H1 (cell line): ENCODE results near the gene NUBPL. TPM values are rescaled to one million over a fixed set of nuclear protein-coding genes. Genes with fewer than 3 reads are reported as not detected.

Experiments used
- CTCF ChIA-PET: fragments of 300-600 bp; sonication (Branson Sonifier 250); formaldehyde crosslinking; loops from one replicate; lab custom pipeline; 2021; ENCODE audit not compliant: partially characterized antibody; lab: Charles Lee
- POLR2A ChIA-PET: fragments of 300-600 bp; sonication (Branson Sonifier 250); formaldehyde crosslinking; loops from one replicate; lab custom pipeline; 2021; ENCODE audit warnings: inconsistent platforms; ENCODE audit not compliant: partially characterized antibody; lab: Charles Lee
- DNase-seq, 2 experiments: peaks; one replicate each; pipeline versions ENCODE4 v3.0.0 to v3.0.0-alpha.2; 2010 to 2022; ENCODE audit warnings: low spot score in 2 of 2, low read depth in 1 of 2, mixed read lengths in 1 of 2
- FAIRE-seq: peaks from 2 replicates; lab custom pipeline; 2011; peaks lifted over from hg19 to GRCh38; lab: Jason Lieb, UNC
- H2AFZ ChIP-seq: 2 replicates; pipeline ENCODE4 v1.8.1; 2012; ENCODE audit warnings: low read length, inconsistent platforms
- H2AK5ac ChIP-seq: 2 replicates; pipeline ENCODE4 v1.6.1; 2013; ENCODE audit warnings: low read depth, low read length
- H2BK120ac ChIP-seq: replicated peaks from 2 replicates; pipeline ENCODE3; 2013; ENCODE audit warnings: low read depth, low read length, inconsistent platforms
- H2BK12ac ChIP-seq: 2 replicates; pipeline ENCODE4 v1.6.1; 2013; ENCODE audit warnings: low read depth, low read length
- H2BK15ac ChIP-seq: 2 replicates; pipeline ENCODE4 v1.6.1; 2013; ENCODE audit warnings: low read length
- H2BK20ac ChIP-seq: 2 replicates; pipeline ENCODE4 v1.6.1; 2013; ENCODE audit warnings: low read length
- H2BK5ac ChIP-seq: 2 replicates; pipeline ENCODE4 v1.6.1; 2013; ENCODE audit warnings: low read depth, low read length
- H3K14ac ChIP-seq: 2 replicates; pipeline ENCODE4 v1.6.1; 2013; ENCODE audit warnings: inconsistent platforms; ENCODE audit not compliant: insufficient read length
- H3K18ac ChIP-seq: 2 replicates; pipeline ENCODE4 v1.6.1; 2013; ENCODE audit warnings: low read length; ENCODE audit errors: extremely low read depth
- H3K23ac ChIP-seq: 2 replicates; pipeline ENCODE4 v1.6.1; 2013; ENCODE audit warnings: inconsistent platforms; ENCODE audit not compliant: insufficient read length
- H3K23me2 ChIP-seq: 2 replicates; pipeline ENCODE4 v1.6.1; 2013; ENCODE audit warnings: low read depth, low read length
- H3K27ac ChIP-seq: 2 replicates; pipeline ENCODE4 v1.6.1; 2011; ENCODE audit warnings: low read depth, low read length, inconsistent platforms
- H3K27me3 ChIP-seq, 4 experiments: replicated peaks in 1 of 4; 1 replicate in 1 of 4; 2 replicates in 3 of 4; pipeline versions ENCODE4 v1.6.1 to v1.8.1; 2011 to 2013; ENCODE audit warnings: low read length in 3 of 4, mild to moderate bottlenecking in 3 of 4, inconsistent platforms in 2 of 4, mixed read lengths in 2 of 4, moderate library complexity in 1 of 4; ENCODE audit not compliant: control insufficient read depth in 3 of 4, insufficient read depth in 3 of 4; ENCODE audit errors: extremely low read depth in 1 of 4
- H3K36me3 ChIP-seq, 4 experiments: 2 replicates each; pipeline versions ENCODE4 v1.6.1 to v1.8.1; 2011 to 2013; ENCODE audit warnings: mild to moderate bottlenecking in 4 of 4, low read length in 3 of 4, moderate library complexity in 2 of 4, control low read depth in 1 of 4, inconsistent platforms in 1 of 4; ENCODE audit not compliant: insufficient read depth in 4 of 4, control insufficient read depth in 2 of 4
- H3K4ac ChIP-seq: replicated peaks from 2 replicates; pipeline ENCODE3; 2013; ENCODE audit warnings: low read length, low read depth, mixed read lengths, inconsistent platforms; ENCODE audit not compliant: insufficient read length
- H3K4me1 ChIP-seq, 4 experiments: replicated peaks in 1 of 4; 1 replicate in 1 of 4; 2 replicates in 3 of 4; pipeline versions ENCODE4 v1.6.1 to v1.8.1; 2011 to 2013; ENCODE audit warnings: low read length in 3 of 4, inconsistent platforms in 2 of 4, mixed read lengths in 1 of 4; ENCODE audit not compliant: insufficient read depth in 4 of 4, control insufficient read depth in 3 of 4
- H3K4me2 ChIP-seq, 2 experiments: 2 replicates each; pipeline versions ENCODE4 v1.6.1 to v1.8.1; 2011 to 2013; ENCODE audit warnings: low read depth in 2 of 2, low read length in 2 of 2, control low read depth in 1 of 2, inconsistent platforms in 1 of 2, mild to moderate bottlenecking in 1 of 2; ENCODE audit not compliant: insufficient read depth in 1 of 2
- H3K4me3 ChIP-seq, 4 experiments: fragments of 200-600, 300-600 bp in 1 of 4; sonication (generic), shearing (Covaris generic), sonication (Bioruptor Twin) in 1 of 4; 2 replicates each; pipeline versions ENCODE4 v1.5.1 to v1.8.1; 2011 to 2016; ENCODE audit warnings: low read length in 4 of 4, low read depth in 3 of 4, control low read depth in 2 of 4, inconsistent platforms in 2 of 4, mild to moderate bottlenecking in 2 of 4, mixed read lengths in 1 of 4, moderate library complexity in 1 of 4; ENCODE audit not compliant: insufficient read depth in 2 of 4; ENCODE audit errors: extremely low read depth in 1 of 4
- H3K56ac ChIP-seq: replicated peaks from 2 replicates; pipeline ENCODE3; 2013; ENCODE audit warnings: low read depth, mild to moderate bottlenecking, mixed read lengths, low read length, inconsistent platforms; ENCODE audit not compliant: insufficient read length
- H3K79me1 ChIP-seq: 2 replicates; pipeline ENCODE4 v1.6.1; 2013; ENCODE audit warnings: low read depth, low read length, control low read depth
- H3K79me2 ChIP-seq, 2 experiments: 2 replicates each; pipeline versions ENCODE4 v1.6.1 to v1.8.1; 2012 to 2013; ENCODE audit warnings: low read length in 2 of 2, mild to moderate bottlenecking in 2 of 2, inconsistent platforms in 1 of 2; ENCODE audit not compliant: insufficient read depth in 2 of 2, control insufficient read depth in 1 of 2
- H3K9ac ChIP-seq, 4 experiments: replicated peaks in 1 of 4; 1 replicate in 1 of 4; 2 replicates in 3 of 4; pipeline versions ENCODE4 v1.6.1 to v1.8.1; 2011 to 2013; ENCODE audit warnings: low read depth in 3 of 4, low read length in 3 of 4, control low read depth in 2 of 4, mild to moderate bottlenecking in 2 of 4, moderate library complexity in 2 of 4, inconsistent platforms in 1 of 4; ENCODE audit errors: extremely low read depth in 1 of 4
- H3K9me3 ChIP-seq, 2 experiments: 2 replicates each; pipeline versions ENCODE4 v1.6.1 to v1.8.1; 2012 to 2013; ENCODE audit warnings: mild to moderate bottlenecking in 2 of 2, moderate library complexity in 2 of 2, control low read depth in 1 of 2, inconsistent platforms in 1 of 2, low read depth in 1 of 2, low read length in 1 of 2, mixed read lengths in 1 of 2; ENCODE audit not compliant: insufficient read depth in 2 of 2
- H4K20me1 ChIP-seq, 2 experiments: replicated peaks in 1 of 2; 2 replicates each; pipeline versions ENCODE3 to v1.8.1; 2011 to 2013; ENCODE audit warnings: inconsistent platforms in 2 of 2, low read length in 2 of 2, mild to moderate bottlenecking in 1 of 2; ENCODE audit not compliant: insufficient read depth in 2 of 2, control insufficient read depth in 1 of 2
- H4K5ac ChIP-seq: 2 replicates; pipeline ENCODE4 v1.6.1; 2013; ENCODE audit warnings: low read length, low read depth, mixed read lengths, inconsistent platforms; ENCODE audit not compliant: insufficient read length
- H4K8ac ChIP-seq: 2 replicates; pipeline ENCODE4 v1.8.0; 2013; ENCODE audit warnings: mild to moderate bottlenecking, moderate library complexity, low read length, inconsistent platforms; ENCODE audit not compliant: insufficient read depth; ENCODE audit errors: extremely low read depth
- H4K91ac ChIP-seq: replicated peaks from 2 replicates; pipeline ENCODE3; 2013; ENCODE audit warnings: low read length, mixed read lengths, inconsistent platforms; ENCODE audit not compliant: insufficient read length
- CBX8 ChIP-seq: fragments of 300-800, 300-1000 bp; sonication (generic); IDR thresholded peaks from 2 replicates; pipeline ENCODE4 v1.7.1; 2016; ENCODE audit warnings: low read depth, low read length, borderline replicate concordance
- CTBP2 ChIP-seq: IDR thresholded peaks from 2 replicates; pipeline ENCODE4 v1.7.0; 2011; ENCODE audit warnings: borderline replicate concordance, mild to moderate bottlenecking, moderate library complexity, mixed read lengths, low read length; ENCODE audit not compliant: insufficient read depth, insufficient read length
- GABPA ChIP-seq: IDR thresholded peaks from 2 replicates; pipeline ENCODE4 v1.6.1; 2011; ENCODE audit warnings: mild to moderate bottlenecking, low read length, moderate library complexity, borderline replicate concordance; ENCODE audit not compliant: insufficient read depth
- RXRA ChIP-seq: IDR thresholded peaks from 2 replicates; pipeline ENCODE4 v1.6.1; 2011; ENCODE audit warnings: low read depth, mild to moderate bottlenecking, low read length, moderate library complexity; ENCODE audit not compliant: insufficient read depth
- SAP30 ChIP-seq: fragments of 300-600 bp; sonication (generic); IDR thresholded peaks from 2 replicates; pipeline ENCODE4 v1.7.1; 2012; ENCODE audit warnings: low read length, moderate library complexity, mild to moderate bottlenecking, inconsistent platforms; ENCODE audit not compliant: insufficient read depth, insufficient replicate concordance
- SRF ChIP-seq: IDR thresholded peaks from 2 replicates; pipeline ENCODE4 v1.6.1; 2011; ENCODE audit warnings: mild to moderate bottlenecking, low read depth, low read length, moderate library complexity
- WGBS, 2 experiments: shearing (Covaris generic) in 1 of 2; methylation state at CpG; one replicate each; pipeline versions ENCODE4 v1.1.6 to v1.1.7; 2013 to 2015; ENCODE audit warnings: low lambda C conversion rate in 2 of 2, mixed read lengths in 2 of 2, inconsistent platforms in 1 of 2, low coverage in 1 of 2, missing lambda C conversion rate in 1 of 2; ENCODE audit not compliant: insufficient replicate concordance in 2 of 2, insufficient coverage in 1 of 2, insufficient read length in 1 of 2; ENCODE audit errors: extremely low coverage in 1 of 2, missing lambda C conversion rate in 1 of 2; 5-methylcytosine and 5-hydroxymethylcytosine counted together
- polyA plus RNA-seq, 7 experiments: library from polyadenylated mRNA; depleted of rRNA in 3 of 7; stranded (reverse) in 5 of 7; unstranded in 2 of 7; fragments of >200 nt in 5 of 7; fragments of 200-250 nt in 2 of 7; gene quantifications; 1 replicate in 5 of 7; 2 replicates in 1 of 7; 4 replicates in 1 of 7; pipeline versions ENCODE4 v1.2.1 to v1.2.3, GENCODE V29; 2011 to 2013; ENCODE audit warnings: missing spikeins in 2 of 7, mixed read lengths in 2 of 7
- total RNA-seq: library from RNA; stranded (reverse); fragmentation: NEBNext Ultra II Directional; extraction: Animal tissue kit (Norgen Biotek cat#: 25700); gene quantifications from 2 replicates; pipeline ENCODE4 v1.2.1, GENCODE V29; 2021
- TF ChIP-seq, protein P1 (sequence below): IDR thresholded peaks from 2 replicates; pipeline ENCODE4 v1.6.1; 2012; ENCODE audit warnings: inconsistent platforms

Gene NUBPL
- total and polyA plus RNA-seq, 2 of the 8 experiments (the other 6 are each of a cell fraction or from before 2014, with no cell fraction given): 1.6 to 6.8 TPM

DNA sequence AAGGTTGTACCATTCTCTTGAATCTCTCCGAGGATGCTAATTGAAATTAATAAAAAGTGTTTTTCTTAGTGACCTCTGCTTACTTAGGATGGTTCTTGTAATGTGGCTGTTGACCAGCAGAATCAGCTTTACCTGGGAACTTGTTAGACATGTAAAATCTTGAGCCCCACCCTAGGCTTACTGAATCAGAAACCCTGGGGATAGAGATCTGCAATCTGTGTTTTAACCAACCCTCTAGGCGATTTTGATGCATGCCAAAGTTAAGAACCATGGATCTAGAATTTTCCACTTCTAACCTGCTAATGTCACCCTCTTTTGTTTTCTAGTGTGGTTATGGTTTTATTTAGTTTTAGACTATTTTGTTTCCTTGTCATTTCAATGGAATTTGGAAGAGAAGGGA, 6.5 kb downstream of the NUBPL start:
- H3K36me3 ChIP-seq: no peaks in the 10 kb centered on the region
- H4K91ac ChIP-seq: no peak overlapping the region
- H3K27me3 ChIP-seq: no peaks in the 10 kb centered on the region
- 90% methylated on average over 2 of the region's 2 CpGs; no CpG with 5 or more reads in 1 of the 2 experiments for WGBS, 2 experiments
- H3K9ac ChIP-seq: no peak overlapping the region
- TF ChIP-seq GABPA: no peak
- no peak for TF ChIP-seq RXRA
- TF ChIP-seq SRF: no peak
- no peak for TF ChIP-seq CTBP2
- TF ChIP-seq, protein P1, sequence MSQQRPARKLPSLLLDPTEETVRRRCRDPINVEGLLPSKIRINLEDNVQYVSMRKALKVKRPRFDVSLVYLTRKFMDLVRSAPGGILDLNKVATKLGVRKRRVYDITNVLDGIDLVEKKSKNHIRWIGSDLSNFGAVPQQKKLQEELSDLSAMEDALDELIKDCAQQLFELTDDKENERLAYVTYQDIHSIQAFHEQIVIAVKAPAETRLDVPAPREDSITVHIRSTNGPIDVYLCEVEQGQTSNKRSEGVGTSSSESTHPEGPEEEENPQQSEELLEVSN: no peak
- no peak for TF ChIP-seq CBX8
- TF ChIP-seq SAP30: no peak
- H3K27ac ChIP-seq: no peak overlapping the region
- H2BK120ac ChIP-seq: no peak overlapping the region
- H3K4me2 ChIP-seq: no peak overlapping the region
- H4K5ac ChIP-seq: no peak overlapping the region
- H2BK5ac ChIP-seq: no peak overlapping the region
- H3K79me2 ChIP-seq: no peaks in the 10 kb centered on the region
- H2AK5ac ChIP-seq: no peak overlapping the region
- H2BK12ac ChIP-seq: no peak overlapping the region
- no peak overlapping the region for H4K8ac ChIP-seq
- H2BK20ac ChIP-seq: no peak overlapping the region
- H2AFZ ChIP-seq: no peak overlapping the region
- H3K79me1 ChIP-seq: no peaks in the 10 kb centered on the region
- ChIA-PET CTCF (no interaction called here), POLR2A (no interaction called here)
- H3K56ac ChIP-seq: no peak overlapping the region
- H3K4ac ChIP-seq: no peak overlapping the region
- no peak overlapping the region for H3K14ac ChIP-seq
- H3K4me3 ChIP-seq: no peak overlapping the region
- FAIRE-seq: no peak
- no peak overlapping the region for H3K18ac ChIP-seq
- H2BK15ac ChIP-seq: no peak overlapping the region
- peaks cover 0 to 10% of the 10 kb centered on the region in 2 experiments; a peak in 1 of 4 replicates for H3K9me3 ChIP-seq
- no peaks in the 10 kb centered on the region for H4K20me1 ChIP-seq
- DNase-seq: no peak
- no peaks in the 10 kb centered on the region for H3K23me2 ChIP-seq
- H3K23ac ChIP-seq: no peak overlapping the region
- no peaks in the 10 kb centered on the region for H3K4me1 ChIP-seq
